ENCODE measurements around the gene SV2B.
"Not testable (repeated sequence)": the region's sequence is repeated elsewhere in the genome, so short reads cannot be mapped to it uniquely, and the experiment has no call there.

SV2B gene

DNA sequence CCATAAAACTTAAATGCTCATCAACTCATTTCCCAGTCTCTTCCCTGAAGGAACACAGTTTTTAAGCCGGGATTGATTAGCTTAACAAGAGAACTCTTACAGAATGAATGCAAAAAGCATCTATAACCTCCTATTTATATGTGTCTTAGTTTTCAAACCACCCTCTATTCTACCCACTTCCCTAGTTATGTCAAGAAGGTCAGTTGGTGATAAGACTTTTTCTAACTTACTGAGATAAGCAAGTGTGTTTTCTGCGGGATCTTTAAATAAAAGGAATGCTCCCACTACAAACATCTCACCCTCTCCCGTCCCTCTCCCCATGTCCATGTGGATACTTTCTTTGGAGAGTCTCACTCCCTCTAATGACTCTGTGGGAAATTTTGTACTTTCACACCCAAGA is 218.5 kb downstream of the SV2B start:
- no peak for DNase-seq (ENCODE audit: low read depth)

DNA sequence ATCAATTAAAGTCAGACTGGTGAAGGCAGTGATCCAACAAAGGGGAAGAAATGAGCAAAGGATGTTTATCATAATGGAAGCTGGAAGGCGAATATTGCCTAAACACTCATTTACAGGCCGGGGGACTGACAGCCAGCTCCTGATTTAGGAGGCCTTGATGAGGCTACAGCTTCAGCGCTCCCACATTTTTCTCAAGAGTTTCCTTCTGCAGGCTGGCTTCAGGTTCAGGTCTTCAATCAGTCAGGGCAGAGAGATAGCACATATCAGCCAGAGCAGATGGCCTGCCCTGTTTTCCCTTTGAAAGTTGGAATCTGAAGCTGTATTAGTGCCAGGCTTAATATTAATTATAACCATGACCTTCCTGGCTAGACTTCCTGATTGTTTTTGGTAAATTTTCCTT is 218.9 kb downstream of the SV2B start:
- no peak for DNase-seq (ENCODE audit: low read depth)

DNA sequence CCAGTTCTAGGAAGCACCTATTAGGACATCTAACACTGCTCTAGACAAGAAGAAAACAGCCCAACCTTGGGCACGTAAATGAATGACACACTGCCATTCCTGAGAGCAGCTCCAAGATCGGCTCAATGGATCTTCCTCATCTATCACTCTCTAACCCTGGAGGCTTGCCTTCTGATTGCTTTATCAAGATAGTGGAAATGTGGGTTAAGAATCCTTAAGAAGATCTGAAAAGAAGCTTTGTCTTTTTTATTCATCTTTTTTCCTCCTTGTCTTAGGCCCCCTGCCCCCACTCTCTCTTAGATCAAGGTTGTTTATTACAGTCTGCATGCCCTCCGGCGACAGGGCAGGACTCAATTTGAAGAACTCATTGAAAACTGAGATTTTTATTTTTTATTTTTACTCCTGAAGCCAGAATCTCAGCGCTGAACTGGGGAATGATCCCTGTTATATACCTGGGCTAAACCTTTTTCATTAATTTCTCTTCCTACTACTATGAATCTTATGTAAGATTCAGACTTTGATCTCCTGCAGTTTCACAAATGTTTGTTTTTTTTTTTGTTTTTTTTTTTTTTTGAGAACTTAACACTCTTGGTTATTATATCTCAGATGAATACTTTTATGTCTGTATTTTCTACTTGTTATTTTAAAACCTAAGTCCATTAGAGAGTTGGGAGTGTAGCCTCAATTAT is 219.5 kb downstream of the SV2B start:
- DNase-seq (ENCODE audit: low read depth) = no peak

GRCh38 chr15:91320101-91320500 is 220.0 kb downstream of the SV2B start:
- DNase-seq (ENCODE audit: low read depth) = no peak

DNA sequence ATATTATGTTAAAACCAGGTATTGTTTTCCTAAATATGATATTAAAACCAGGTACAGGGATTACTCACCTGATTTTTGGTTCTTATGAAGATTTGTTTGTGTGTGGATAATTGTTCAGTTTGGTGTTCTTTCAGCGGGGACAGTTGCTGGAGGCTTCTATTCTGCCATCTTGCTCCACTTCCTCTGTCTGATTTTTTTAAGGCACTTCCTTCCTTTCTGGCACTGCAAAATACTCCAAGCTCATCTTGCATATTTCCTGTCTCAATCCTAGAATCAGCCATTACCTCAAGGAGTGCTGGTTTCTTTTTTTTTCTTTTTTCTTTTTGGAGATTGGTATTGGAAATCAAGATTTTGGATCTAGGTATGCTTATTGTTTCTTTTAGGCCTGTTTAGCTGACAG is 229.9 kb downstream of the SV2B start:
- no peak for DNase-seq (ENCODE audit: low read depth)

DNA sequence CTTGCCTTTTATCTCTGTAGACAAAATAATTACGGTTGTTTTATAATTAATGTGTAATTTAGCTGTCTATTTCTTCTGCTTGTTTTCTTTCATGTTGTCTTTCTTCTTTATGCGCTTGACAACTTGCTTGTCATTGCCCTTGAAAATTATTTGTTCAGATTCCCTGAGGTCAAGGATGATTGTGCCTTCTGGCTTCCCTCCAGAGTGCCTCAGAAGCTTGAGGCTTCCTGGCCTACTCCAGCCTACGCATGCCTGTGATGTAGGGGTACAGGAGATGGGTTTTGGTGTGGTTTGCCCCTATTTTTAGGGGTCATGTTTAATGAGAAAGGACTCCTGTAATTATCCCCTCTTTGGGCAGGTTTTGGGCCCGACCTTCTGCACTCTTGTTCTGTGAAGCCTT is 231.5 kb downstream of the SV2B start:
- DNase-seq (ENCODE audit: low read depth) = no peak

GRCh38 chr15:91335702-91336101 is 235.6 kb downstream of the SV2B start:
- DNase-seq (ENCODE audit: low read depth) = no peak

GRCh38 chr15:91336687-91337086 is 236.6 kb downstream of the SV2B start:
- DNase-seq (ENCODE audit: low read depth) = no peak

DNA sequence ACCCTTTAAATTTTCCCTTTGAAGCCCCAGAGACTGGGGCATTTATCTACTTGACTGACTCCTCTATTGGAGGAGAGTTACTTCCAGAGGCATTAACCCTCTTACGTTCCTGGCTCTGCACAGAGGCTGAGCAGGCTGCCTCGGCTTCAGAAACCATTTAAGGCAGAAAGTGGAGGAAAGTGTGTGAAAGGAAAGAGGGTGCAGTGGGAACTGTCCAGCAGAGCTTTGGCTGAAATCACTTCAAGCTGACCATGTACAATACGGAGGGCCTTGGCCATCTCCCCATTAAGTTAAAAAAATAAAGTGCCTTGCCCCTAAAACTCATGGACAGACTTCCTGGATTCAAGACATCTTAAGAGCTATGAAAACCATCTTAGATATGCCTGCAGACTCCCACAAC is 238.7 kb downstream of the SV2B start:
- DNase-seq (ENCODE audit: low read depth) = no peak

GRCh38 chr15:91342097-91342496 is 242.0 kb downstream of the SV2B start:
- DNase-seq (ENCODE audit: low read depth) = no peak

DNA sequence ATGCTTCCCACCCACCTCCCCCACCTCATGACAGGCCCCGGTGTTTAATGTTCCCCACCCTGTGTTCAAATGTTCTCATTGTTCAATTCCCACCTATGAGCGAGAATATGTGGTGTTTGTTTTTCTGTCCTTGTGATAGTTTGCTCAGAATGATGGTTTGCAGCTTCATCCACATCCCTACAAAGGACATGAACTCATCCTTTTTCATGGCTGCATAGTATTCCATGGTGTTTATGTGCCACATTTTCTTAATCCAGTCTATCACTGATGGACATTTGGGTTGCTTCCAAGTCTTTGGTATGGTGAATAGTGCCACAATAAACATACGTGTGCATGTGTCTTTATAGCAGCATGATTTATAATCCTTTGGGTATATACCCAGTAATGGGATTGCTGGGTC is 244.9 kb downstream of the SV2B start:
- DNase-seq (ENCODE audit: low read depth) = not testable (repeated sequence)

DNA sequence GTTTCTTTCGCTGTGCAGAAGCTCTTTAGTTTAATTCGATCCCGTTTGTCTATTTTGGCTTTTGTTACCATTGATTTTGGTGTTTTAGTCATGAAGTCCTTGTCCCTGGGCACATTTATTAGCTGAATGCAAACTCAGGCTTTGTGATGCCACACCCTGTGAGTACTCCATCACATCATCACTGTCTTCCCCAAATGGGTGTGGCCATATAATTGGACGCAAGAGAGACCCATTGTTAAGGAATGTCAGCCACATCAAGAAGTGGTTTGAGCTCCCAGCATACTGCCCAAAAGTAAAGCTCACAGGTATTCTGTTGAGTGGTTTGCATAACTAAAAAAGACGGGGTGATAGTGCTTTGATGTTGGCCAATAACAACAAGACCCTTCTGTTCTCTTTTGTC is 245.7 kb downstream of the SV2B start:
- no peak for DNase-seq (ENCODE audit: low read depth)

DNA sequence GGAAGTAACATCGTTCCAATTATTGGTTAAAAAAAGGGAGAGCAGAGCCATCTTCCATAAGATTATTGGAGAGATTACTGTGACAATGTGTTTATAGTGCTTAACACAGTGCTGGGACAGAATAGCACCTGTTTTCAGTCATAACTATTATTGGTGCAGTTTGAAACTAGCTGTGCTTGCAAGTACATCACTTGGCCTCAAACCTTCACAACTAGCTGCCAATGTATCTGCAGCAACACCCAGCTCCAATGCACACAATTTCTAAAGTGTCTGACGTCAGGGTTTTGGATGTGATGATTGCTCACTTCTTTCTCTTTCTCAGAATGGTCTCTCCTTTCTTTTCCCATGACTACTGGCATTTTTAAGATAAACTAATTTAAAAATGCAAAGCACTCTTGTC is 246.2 kb downstream of the SV2B start:
- no peak for DNase-seq (ENCODE audit: low read depth)

DNA sequence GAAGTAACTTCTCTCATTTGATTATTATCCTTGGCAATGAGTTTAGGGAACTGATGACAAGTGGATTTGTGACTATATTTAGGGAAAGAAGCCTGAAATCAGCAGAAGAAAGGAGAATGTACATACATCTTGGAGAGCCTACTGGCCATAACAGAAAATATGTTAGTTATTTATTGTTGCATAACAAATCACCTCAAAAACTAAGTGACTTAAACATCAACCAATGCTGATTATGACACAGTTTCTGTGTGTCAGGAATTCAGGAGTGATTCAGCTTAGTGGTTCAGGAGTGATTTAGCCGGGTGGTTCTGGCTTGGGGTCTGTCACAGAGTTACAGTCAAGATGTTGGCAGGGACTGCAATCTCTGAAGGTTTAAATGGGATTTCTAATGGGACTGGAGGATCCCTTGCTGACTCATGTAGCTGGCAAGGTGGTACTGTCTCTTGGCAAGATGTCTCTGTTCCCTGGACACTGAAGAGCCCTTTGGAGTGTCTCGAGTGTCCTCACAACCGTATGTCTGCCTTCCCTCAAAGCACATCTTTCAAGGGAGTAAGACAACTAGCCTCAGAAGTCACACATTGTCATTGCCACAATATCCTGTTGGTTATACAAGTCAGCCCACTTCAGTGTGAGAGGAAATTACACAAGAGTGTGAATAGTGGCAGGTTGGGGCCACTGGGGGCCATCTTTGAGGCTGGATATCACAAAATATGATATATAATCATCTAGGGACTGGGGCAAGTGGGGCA is 248.9 kb downstream of the SV2B start:
- no peak for DNase-seq (ENCODE audit: low read depth)

Data from activated T-helper 1 cell treated with Interleukin-2 at 50 U/mL for 16 hours (primary cell).